ENCODE measurements around the gene KLHL29. TPM values are rescaled to one million over a fixed set of nuclear protein-coding genes. Genes with fewer than 3 reads are reported as not detected.
A peak's percentile ranks its signal among the peaks of the same experiment; 100 is the strongest.

Gene KLHL29
- total RNA-seq, 1 donor from 2014 or later = 15.1 TPM

DNA sequence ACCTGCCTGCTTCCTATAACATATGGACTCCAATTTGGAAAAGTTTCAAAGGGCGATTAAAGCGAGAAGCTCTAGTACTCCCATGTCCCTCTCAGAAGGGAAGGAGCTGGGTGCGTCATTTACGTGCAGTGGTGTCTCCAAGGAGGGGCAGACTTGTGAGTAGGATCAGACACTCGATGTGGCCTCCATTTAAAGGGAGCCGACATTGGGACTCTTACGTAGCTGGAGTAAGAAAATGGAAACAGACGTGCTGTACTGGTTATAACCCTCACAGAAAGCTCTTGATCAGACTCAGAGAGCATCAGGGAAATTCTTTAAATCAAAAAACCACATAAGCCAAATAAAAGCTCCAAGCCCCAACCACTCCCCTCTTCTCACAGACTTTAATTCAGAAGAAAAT lies 198.5 kb downstream of the KLHL29 start:
- intact Hi-C loops (cut with DNase I) = no loop called here
- Histone ChIP-seq H3K4me1 (no peaks in the 10 kb centered on the region), H3K27ac (no peak overlapping the region), H3K9me3 (no peaks in the 10 kb centered on the region), H3K4me3 (no peak overlapping the region), H3K27me3 (no peaks in the 10 kb centered on the region), H3K36me3 (no peaks in the 10 kb centered on the region)
- ATAC-seq = no peak
- TF ChIP-seq, protein P1, sequence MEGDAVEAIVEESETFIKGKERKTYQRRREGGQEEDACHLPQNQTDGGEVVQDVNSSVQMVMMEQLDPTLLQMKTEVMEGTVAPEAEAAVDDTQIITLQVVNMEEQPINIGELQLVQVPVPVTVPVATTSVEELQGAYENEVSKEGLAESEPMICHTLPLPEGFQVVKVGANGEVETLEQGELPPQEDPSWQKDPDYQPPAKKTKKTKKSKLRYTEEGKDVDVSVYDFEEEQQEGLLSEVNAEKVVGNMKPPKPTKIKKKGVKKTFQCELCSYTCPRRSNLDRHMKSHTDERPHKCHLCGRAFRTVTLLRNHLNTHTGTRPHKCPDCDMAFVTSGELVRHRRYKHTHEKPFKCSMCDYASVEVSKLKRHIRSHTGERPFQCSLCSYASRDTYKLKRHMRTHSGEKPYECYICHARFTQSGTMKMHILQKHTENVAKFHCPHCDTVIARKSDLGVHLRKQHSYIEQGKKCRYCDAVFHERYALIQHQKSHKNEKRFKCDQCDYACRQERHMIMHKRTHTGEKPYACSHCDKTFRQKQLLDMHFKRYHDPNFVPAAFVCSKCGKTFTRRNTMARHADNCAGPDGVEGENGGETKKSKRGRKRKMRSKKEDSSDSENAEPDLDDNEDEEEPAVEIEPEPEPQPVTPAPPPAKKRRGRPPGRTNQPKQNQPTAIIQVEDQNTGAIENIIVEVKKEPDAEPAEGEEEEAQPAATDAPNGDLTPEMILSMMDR (IDR thresholded peaks at IDR 0.05) = no peak
- DNase-seq = no peak

GRCh38 chr2:23584054-23584745 lies 199.2 kb downstream of the KLHL29 start:
- H3K4me1 ChIP-seq = no peaks in the 10 kb centered on the region
- intact Hi-C loops (cut with DNase I) = no loop called here
- H3K27ac ChIP-seq = no peak overlapping the region
- TF ChIP-seq, protein P1 (IDR thresholded peaks at IDR 0.05) = no peak
- H3K4me3 ChIP-seq = no peak overlapping the region
- ATAC-seq = no peak
- H3K27me3 ChIP-seq = no peaks in the 10 kb centered on the region
- DNase-seq = no peak
- H3K36me3 ChIP-seq = no peaks in the 10 kb centered on the region
- H3K9me3 ChIP-seq = no peaks in the 10 kb centered on the region

GRCh38 chr2:23585273-23586170 lies 200.5 kb downstream of the KLHL29 start:
- ATAC-seq (no peak), DNase-seq (peak; percentile 42)
- intact Hi-C loops (cut with DNase I) = no loop called here
- Histone ChIP-seq H3K36me3 (no peaks in the 10 kb centered on the region), H3K27me3 (no peaks in the 10 kb centered on the region), H3K27ac (no peak overlapping the region), H3K4me3 (no peak overlapping the region), H3K4me1 (no peaks in the 10 kb centered on the region), H3K9me3 (no peaks in the 10 kb centered on the region)
- TF ChIP-seq, protein P1 (IDR thresholded peaks at IDR 0.05) = no peak

DNA sequence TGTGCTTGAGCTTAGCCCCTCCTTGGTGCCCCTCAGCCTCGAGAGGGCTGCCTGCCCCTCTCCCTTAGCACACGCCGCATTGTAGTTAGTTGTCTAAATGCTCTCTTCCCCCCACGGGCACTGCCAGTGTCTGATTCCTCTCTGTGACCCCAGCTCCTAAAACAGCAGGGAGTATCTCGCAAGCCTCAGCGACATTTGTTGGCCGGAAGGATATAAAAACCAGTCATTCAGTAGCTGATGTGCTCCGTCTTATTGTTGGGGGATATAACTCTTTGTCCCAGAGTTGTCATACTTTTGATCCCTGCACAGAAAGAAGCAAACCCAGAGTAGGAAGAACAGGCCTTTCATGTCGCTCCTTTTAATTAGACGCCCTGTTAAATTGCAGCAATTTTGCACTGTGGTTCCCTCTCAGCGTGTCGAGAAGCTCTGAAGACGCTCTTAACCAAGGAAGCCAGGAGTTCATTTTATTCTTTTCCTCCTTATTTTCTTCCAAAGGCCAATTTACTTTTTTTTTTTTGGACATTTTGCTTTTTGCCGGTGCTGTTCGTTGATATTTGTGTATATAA lies 201.8 kb downstream of the KLHL29 start:
- intact Hi-C loops (cut with DNase I) = no loop called here
- TF ChIP-seq, protein P1 (IDR thresholded peaks at IDR 0.05) = no peak
- H3K4me3 ChIP-seq = no peak overlapping the region
- no peaks in the 10 kb centered on the region for H3K27me3 ChIP-seq
- ATAC-seq (no peak), DNase-seq (no peak)
- H3K4me1 ChIP-seq = no peaks in the 10 kb centered on the region
- no peaks in the 10 kb centered on the region for H3K9me3 ChIP-seq
- no peak overlapping the region for H3K27ac ChIP-seq
- no peaks in the 10 kb centered on the region for H3K36me3 ChIP-seq

DNA sequence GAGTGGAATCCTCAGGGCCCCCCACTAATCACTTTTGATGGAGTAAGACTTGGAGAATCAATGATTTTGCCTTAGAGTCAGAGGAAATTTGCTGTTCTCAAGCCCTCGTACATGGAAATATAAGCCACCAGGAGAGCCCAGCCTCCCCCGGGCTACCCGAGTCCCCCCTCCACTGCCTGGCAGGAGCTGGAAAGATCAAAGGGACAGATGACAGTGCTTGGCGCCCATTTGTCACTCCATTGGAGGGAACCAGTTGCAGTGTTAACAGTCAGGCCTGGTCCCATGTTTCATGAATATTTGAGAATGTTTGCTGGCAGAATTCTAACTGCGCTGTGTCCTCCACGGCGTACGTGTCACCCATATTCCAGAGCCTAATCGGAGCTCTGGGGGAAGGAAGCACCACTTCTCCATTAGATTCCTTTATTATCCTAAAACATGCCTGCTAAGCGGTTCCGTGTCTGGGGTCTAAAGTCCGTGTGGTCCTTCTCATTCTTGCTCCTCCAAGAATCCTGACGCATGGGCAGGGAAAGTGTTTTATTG lies 202.4 kb downstream of the KLHL29 start:
- TF ChIP-seq, protein P1 (IDR thresholded peaks at IDR 0.05) = no peak
- no peaks in the 10 kb centered on the region for H3K36me3 ChIP-seq
- ATAC-seq (no peak), DNase-seq (no peak)
- H3K4me1 ChIP-seq = no peaks in the 10 kb centered on the region
- no peaks in the 10 kb centered on the region for H3K9me3 ChIP-seq
- H3K4me3 ChIP-seq = no peak overlapping the region
- intact Hi-C loops (cut with DNase I) = no loop called here
- H3K27ac ChIP-seq = no peak overlapping the region
- no peaks in the 10 kb centered on the region for H3K27me3 ChIP-seq

Data from upper lobe of right lung (tissue), 1 donor.